Measurements from ENCODE around the gene RORC.

The RORC gene

DNA sequence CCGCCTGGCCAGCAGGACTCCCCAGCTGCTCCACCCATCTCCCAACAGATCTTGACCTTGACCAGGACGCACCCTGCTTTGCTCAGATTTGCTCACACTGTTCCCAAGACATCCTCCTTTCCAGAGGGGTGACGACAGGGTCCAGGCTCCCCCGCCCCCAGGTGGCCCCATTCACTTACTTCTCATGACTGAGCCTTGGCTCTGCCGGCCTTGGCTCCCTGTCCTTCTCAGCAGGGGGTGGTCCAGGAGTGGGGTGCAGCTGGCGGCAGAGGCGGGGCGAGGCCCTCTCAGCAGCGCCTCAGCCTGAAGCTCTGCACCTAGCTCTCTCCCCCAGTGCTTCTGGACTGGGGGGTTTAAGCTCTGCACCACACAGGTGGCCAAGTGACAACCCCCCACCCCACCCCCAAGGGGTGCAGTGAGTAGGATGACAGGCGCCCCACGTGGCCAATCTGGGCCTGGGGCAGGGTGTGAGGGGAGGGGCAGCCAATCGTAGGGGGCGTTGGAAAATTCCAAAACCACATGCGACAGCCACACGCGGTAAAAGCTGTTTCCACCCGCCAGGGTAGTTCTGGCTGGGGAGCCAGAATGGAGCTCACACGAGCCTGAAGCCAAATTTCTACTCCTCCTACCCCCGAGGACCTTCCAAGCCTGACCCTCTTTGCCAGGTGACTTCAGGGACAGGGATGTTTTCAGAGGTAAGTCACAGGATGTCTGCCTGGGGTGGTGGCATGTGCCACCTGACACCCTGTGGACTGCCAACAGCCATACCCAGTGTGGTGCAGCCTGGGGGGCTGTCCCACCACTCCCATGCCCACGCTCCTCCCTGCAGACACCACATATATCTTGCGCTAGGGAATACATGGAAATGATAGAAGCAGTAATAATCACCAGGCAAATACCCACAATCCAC lies 5.6 kb downstream of the RORC start:
- DNase-seq (ENCODE audit: low spot score): no peak

DNA sequence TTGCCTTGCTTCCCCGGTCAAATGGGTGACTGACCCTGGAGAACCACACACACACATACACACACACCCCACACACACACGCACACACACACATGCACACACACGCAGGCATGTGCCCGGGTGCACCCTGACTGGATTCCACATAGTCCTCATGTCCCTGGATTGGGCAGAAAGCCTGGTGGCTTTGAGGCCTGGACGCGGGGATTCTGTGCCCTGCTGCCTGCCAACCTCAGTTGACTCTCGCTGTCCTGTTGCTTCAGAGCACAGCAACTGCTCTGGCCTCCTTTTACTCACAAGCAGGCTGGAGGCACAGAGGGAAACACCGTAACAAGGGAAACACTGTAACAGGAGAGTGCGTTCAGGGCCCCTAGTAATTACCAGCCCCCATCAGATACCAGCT lies 6.4 kb downstream of the RORC start:
- no peak for DNase-seq (ENCODE audit: low spot score)

DNA sequence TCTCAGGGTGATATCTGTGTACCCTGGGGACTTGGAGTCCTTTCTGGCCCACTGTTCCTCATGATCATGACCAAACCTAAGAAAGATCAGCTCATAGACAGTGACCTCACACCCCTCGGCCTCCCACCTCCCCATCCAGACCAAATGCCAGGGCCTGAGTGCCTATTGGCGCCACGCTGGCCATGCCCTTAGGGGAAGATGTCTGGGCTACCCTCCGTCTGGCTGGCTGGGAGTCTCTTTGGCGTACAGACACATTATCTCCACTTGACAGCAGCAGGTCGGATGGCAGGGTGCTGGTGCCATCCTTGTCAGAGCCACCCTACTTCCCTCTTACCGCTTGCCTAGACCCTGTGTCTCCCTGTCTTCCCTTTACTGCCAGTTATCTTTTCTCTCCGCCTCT lies 8.4 kb downstream of the RORC start:
- DNase-seq (ENCODE audit: low spot score): no peak

DNA sequence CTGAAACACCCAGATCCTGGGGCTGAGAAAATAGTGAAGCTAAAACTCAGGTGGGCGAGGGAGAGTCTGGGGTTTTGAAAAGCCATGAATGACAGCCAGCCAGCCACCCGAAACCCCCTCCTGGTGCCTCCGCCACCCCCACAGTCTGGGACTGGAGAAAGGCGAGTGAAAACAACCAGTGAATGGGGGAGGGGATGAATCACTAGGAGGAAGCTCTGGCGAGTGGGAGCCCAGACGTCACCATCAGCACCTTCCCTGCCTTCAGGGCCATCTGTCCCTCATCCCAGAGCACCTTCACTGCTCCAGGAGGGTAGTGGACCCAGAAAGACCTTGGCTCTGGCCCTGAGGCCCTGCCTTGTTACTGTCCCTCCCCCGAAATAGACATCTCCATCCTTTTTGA lies 9.2 kb downstream of the RORC start:
- no peak for DNase-seq (ENCODE audit: low spot score)

DNA sequence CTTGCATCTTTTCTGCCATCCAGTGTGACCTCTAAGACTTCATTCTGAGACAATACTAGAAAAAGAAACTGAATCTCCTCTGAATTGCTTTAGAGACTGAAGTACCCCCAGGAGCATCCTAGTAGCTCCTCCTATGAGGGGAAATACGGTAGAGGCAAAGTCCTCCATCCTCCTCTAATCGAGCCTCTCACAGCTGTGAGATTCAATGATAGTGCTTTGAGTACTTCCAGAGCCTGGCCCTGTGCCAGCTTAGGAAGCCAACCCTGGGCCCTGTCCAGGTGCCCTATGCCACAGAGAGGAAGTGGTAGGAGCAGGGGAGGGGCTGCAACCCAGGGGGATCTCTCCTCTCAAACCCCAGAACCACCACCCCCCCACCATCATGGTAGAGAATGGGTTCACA lies 10.7 kb downstream of the RORC start:
- no peak for DNase-seq (ENCODE audit: low spot score)

- DNase-seq (ENCODE audit: low spot score): no peak
Observed at GRCh38 chr1:151819976-151820623, 11.5 kb downstream of the RORC start.

GRCh38 chr1:151819227-151819835 lies 12.3 kb downstream of the RORC start:
- no peak for DNase-seq (ENCODE audit: low spot score)

GRCh38 chr1:151817353-151817730 lies 14.3 kb downstream of the RORC start:
- no peak for DNase-seq (ENCODE audit: low spot score)

GRCh38 chr1:151816548-151817352 lies 14.9 kb downstream of the RORC start:
- DNase-seq (ENCODE audit: low spot score): no peak

DNA sequence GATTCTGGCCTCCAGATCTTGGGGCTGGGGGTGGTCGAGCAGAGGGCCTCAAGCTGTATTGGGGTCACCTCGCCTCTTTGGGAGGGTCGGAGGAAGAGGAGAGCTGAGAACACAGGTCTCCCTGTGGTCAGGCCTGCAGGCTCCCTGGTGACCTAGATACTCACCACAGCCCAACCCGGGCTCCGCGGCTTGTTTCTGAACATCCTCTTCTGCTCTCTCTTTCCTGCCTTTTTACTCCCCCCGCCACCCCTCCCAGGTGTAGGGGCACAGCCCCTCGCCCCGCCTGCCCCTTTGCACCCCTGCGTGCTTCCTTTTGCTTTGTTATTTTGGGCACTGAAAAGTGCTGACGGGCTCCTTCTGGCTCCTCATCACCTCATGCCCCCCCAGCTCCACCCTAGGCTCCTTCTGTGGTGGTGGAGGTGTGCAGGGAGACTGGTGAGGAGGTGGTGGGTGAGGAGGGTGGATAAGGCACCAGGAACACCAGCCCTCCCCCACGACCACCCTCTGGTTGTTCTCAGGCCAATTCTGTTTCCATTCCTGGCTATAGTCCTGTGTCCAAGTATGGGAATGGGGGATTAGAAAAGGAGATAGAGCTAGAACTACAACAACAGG lies 15.8 kb downstream of the RORC start:
- DNase-seq (ENCODE audit: low spot score): no peak

GRCh38 chr1:151814971-151815545 lies 16.5 kb downstream of the RORC start:
- no peak for DNase-seq (ENCODE audit: low spot score)

DNA sequence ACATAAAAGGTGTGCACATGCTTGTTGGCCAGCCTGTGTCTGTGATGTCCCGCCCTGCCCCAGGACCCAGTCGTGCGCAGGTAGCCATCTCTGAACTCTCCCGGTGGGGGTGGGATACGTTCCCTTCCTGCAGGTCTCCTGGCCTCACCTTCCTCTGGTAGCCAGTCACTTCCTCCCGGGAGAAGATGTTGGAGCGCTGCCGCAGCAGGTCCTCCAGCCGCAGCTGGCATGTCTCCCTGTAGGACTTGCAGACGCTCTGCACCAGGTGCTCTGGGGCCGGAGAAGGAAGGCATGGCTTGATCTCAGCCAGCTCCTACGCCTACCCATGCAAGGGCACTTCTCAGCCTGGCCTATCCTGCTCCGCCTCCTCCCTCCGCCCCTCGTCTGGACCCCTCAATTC lies 17.2 kb downstream of the RORC start:
- no peak for DNase-seq (ENCODE audit: low spot score)

- DNase-seq (ENCODE audit: low spot score): no peak
Observed at GRCh38 chr1:151813271-151813977, 18.2 kb downstream of the RORC start.

DNA sequence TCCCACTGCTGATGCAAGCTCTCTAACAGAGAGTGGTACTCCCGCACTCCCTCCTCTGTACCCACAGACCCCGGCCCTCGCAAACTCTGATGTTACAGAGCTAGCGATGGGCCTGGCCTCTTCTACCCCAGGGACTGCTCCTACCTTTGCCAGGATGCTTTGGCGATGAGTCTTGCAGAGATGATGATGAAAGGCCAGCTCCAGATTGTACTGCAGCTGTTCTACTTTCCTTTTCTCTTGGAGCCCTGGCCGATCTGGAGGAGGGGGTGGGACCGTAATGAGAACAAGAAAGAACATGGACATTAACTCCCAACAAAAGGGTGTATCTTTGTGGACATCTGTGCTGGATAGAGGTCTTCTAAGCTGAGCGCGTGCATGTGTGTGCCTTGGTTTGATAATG lies 20.4 kb downstream of the RORC start:
- DNase-seq (ENCODE audit: low spot score): no peak

- DNase-seq (ENCODE audit: low spot score): no peak
Observed at GRCh38 chr1:151809985-151810556, 21.5 kb downstream of the RORC start.

GRCh38 chr1:151809290-151809984 lies 22.2 kb downstream of the RORC start:
- no peak for DNase-seq (ENCODE audit: low spot score)

DNA sequence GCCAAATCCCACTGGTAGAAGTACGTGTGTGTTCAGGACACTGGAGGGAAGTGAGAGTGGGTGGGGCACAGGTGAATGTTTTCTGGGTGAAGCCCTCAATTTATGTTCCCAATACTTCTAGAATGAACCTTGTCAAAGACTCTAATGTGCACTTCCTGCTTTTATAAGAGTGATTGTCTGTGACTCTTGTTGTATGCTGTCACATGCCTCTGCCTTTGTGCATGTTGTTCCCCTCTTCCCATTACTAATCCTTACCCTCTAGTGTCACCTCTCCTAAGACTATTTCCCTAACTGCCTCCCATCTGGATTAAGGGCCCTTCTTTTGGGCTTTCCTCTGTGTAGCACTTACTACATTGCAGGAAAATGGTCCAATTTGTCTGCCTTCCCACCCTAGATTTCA lies 23.8 kb downstream of the RORC start:
- no peak for DNase-seq (ENCODE audit: low spot score)

- no peak for DNase-seq (ENCODE audit: low spot score)
Observed at GRCh38 chr1:151807131-151807530, 24.5 kb downstream of the RORC start.

DNA sequence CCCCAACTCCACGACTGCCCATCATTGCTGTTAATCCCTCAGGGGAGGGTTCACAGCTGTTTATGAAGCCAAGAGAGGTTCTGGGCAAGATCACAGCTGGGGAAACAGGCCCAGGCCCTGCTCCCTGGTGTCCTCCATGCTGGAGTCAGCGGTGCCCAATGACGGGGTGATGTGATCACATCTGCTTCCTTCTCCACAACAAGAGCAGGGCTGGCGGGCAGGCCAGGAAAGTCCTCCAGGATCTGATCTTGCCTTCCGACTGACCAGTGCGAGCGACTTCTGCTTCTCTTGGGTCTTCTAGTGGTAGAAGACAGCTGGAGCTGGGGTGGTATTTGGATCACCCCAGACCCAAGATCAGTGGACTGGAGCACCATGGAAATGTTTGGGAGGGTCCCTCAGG lies 25.4 kb downstream of the RORC start:
- DNase-seq (ENCODE audit: low spot score): no peak
